Karpas-422 (cell line): ENCODE results near the gene COL24A1. TPM values are rescaled to one million over a fixed set of nuclear protein-coding genes. Genes with fewer than 3 reads are reported as not detected.

Experiments
- DNase-seq: peaks from one replicate; pipeline ENCODE4 v3.0.0-alpha.2; 2015
- H2AFZ ChIP-seq: fragments of 200-600 bp; sonication (generic); 2 replicates; pipeline ENCODE4 v1.6.1; 2014; ENCODE audit warnings: antibody characterized with exemption, low read length, mixed read lengths
- H3K27ac ChIP-seq: fragments of 200-600 bp; sonication (generic); 2 replicates; pipeline ENCODE4 v1.5.1; 2014; ENCODE audit warnings: mild to moderate bottlenecking, low read length, moderate library complexity
- H3K27me3 ChIP-seq: fragments of 200-600 bp; sonication (generic); 2 replicates; pipeline ENCODE4 v1.6.1; 2014; ENCODE audit warnings: low read length, mixed read lengths
- H3K36me3 ChIP-seq: fragments of 200-600 bp; sonication (generic); 2 replicates; pipeline ENCODE4 v1.6.1; 2014; ENCODE audit warnings: low read length, mixed read lengths; ENCODE audit not compliant: insufficient read depth
- H3K4me1 ChIP-seq: fragments of 200-600 bp; sonication (generic); 2 replicates; pipeline ENCODE4 v1.6.1; 2014; ENCODE audit warnings: mild to moderate bottlenecking, low read length, mixed read lengths
- H3K4me2 ChIP-seq: fragments of 200-600 bp; sonication (generic); 2 replicates; pipeline ENCODE4 v1.6.1; 2014; ENCODE audit warnings: low read length, low read depth, mild to moderate bottlenecking; ENCODE audit not compliant: poor library complexity, severe bottlenecking
- H3K4me3 ChIP-seq: fragments of 200-600 bp; sonication (generic); 2 replicates; pipeline ENCODE4 v1.5.1; 2014; ENCODE audit warnings: mild to moderate bottlenecking, antibody characterized with exemption, low read length, mixed read lengths
- H3K79me2 ChIP-seq: fragments of 200-600 bp; sonication (generic); 2 replicates; pipeline ENCODE4 v1.6.1; 2014; ENCODE audit warnings: mild to moderate bottlenecking, low read length, mixed read lengths
- H3K9ac ChIP-seq: fragments of 200-600 bp; sonication (generic); 2 replicates; pipeline ENCODE4 v1.6.0; 2014; ENCODE audit warnings: low read length
- H3K9me2 ChIP-seq: fragments of 200-600 bp; sonication (generic), shearing (Covaris generic); replicated peaks from 2 replicates; pipeline ENCODE4 v1.6.0; 2014; ENCODE audit warnings: mild to moderate bottlenecking, low read length, moderate library complexity; ENCODE audit not compliant: insufficient read depth
- H3K9me3 ChIP-seq: fragments of 300-700, 200-600 bp; sonication (generic); 2 replicates; pipeline ENCODE4 v1.6.1; 2014; ENCODE audit warnings: low read length, mixed read lengths
- H4K20me1 ChIP-seq: fragments of 200-600 bp; sonication (generic); 2 replicates; pipeline ENCODE4 v1.6.1; 2014; ENCODE audit warnings: mild to moderate bottlenecking, antibody characterized with exemption, low read length, low read depth; ENCODE audit not compliant: insufficient read depth
- total RNA-seq: library from RNA; depleted of rRNA; stranded (reverse); fragments of >200 nt; shearing (Covaris generic); gene quantifications from 2 replicates; pipeline ENCODE4 v1.2.3, GENCODE V29; 2014; ENCODE audit warnings: low replicate concordance

COL24A1 gene
- total RNA-seq, 1 experiment from 2014 or later: not detected

- Histone ChIP-seq H3K27ac (no peak overlapping the region), H3K79me2 (no peaks in the 10 kb centered on the region), H3K27me3 (no peaks in the 10 kb centered on the region), H3K36me3 (no peaks in the 10 kb centered on the region), H3K9me2 (no peaks in the 10 kb centered on the region), H4K20me1 (no peaks in the 10 kb centered on the region), H3K4me1 (no peaks in the 10 kb centered on the region), H2AFZ (no peak overlapping the region), H3K9ac (no peak overlapping the region), H3K4me3 (no peak overlapping the region), H3K9me3 (no peaks in the 10 kb centered on the region), H3K4me2 (no peak overlapping the region)
- no peak for DNase-seq
Observed at GRCh38 chr1:86149591-86149990, 7.0 kb downstream of the COL24A1 start.

- Histone ChIP-seq H3K9me2 (no peaks in the 10 kb centered on the region), H3K9me3 (no peaks in the 10 kb centered on the region), H3K27me3 (no peaks in the 10 kb centered on the region), H4K20me1 (no peaks in the 10 kb centered on the region), H3K4me2 (no peak overlapping the region), H3K9ac (no peak overlapping the region), H3K27ac (no peak overlapping the region), H2AFZ (no peak overlapping the region), H3K36me3 (no peaks in the 10 kb centered on the region), H3K79me2 (no peaks in the 10 kb centered on the region), H3K4me3 (no peak overlapping the region), H3K4me1 (no peaks in the 10 kb centered on the region)
- DNase-seq: no peak
Observed at GRCh38 chr1:86147755-86148154, 8.8 kb downstream of the COL24A1 start.

- Histone ChIP-seq H3K79me2 (no peaks in the 10 kb centered on the region), H3K9me2 (no peaks in the 10 kb centered on the region), H3K9me3 (no peaks in the 10 kb centered on the region), H3K4me2 (no peak overlapping the region), H3K4me1 (no peaks in the 10 kb centered on the region), H3K27me3 (no peaks in the 10 kb centered on the region), H3K9ac (no peak overlapping the region), H3K36me3 (no peaks in the 10 kb centered on the region), H3K27ac (no peak overlapping the region), H2AFZ (no peak overlapping the region), H4K20me1 (no peaks in the 10 kb centered on the region), H3K4me3 (no peak overlapping the region)
- no peak for DNase-seq
Observed at GRCh38 chr1:86146566-86146965, 10.0 kb downstream of the COL24A1 start.

- no peak overlapping the region for H3K9ac ChIP-seq
- no peaks in the 10 kb centered on the region for H3K79me2 ChIP-seq
- H4K20me1 ChIP-seq: no peaks in the 10 kb centered on the region
- H2AFZ ChIP-seq: no peak overlapping the region
- H3K4me1 ChIP-seq: no peaks in the 10 kb centered on the region; the same call in 1 of the 2 replicates
- H3K4me3 ChIP-seq: no peak overlapping the region
- H3K9me3 ChIP-seq: no peaks in the 10 kb centered on the region
- DNase-seq: no peak
- no peaks in the 10 kb centered on the region for H3K36me3 ChIP-seq
- no peaks in the 10 kb centered on the region for H3K27me3 ChIP-seq
- no peaks in the 10 kb centered on the region for H3K9me2 ChIP-seq
- no peak overlapping the region for H3K27ac ChIP-seq
- H3K4me2 ChIP-seq: no peak overlapping the region
Observed at GRCh38 chr1:86140281-86140880, 16.2 kb downstream of the COL24A1 start.

GRCh38 chr1:86138746-86139145 is 17.8 kb downstream of the COL24A1 start:
- no peaks in the 10 kb centered on the region for H3K79me2 ChIP-seq
- no peak overlapping the region for H3K4me3 ChIP-seq
- H3K36me3 ChIP-seq: no peaks in the 10 kb centered on the region
- no peak overlapping the region for H2AFZ ChIP-seq
- no peak overlapping the region for H3K27ac ChIP-seq
- no peaks in the 10 kb centered on the region for H3K27me3 ChIP-seq
- H4K20me1 ChIP-seq: no peaks in the 10 kb centered on the region
- H3K9me2 ChIP-seq: no peaks in the 10 kb centered on the region
- H3K9me3 ChIP-seq: no peaks in the 10 kb centered on the region
- no peak overlapping the region for H3K9ac ChIP-seq
- no peak overlapping the region for H3K4me2 ChIP-seq
- no peaks in the 10 kb centered on the region; the same call in 1 of the 2 replicates for H3K4me1 ChIP-seq
- no peak for DNase-seq

- H3K4me2 ChIP-seq: no peak overlapping the region
- no peak for DNase-seq
- no peaks in the 10 kb centered on the region for H3K9me3 ChIP-seq
- no peak overlapping the region for H2AFZ ChIP-seq
- H3K4me1 ChIP-seq: no peaks in the 10 kb centered on the region; the same call in 1 of the 2 replicates
- no peaks in the 10 kb centered on the region for H3K79me2 ChIP-seq
- no peak overlapping the region for H3K9ac ChIP-seq
- H4K20me1 ChIP-seq: no peaks in the 10 kb centered on the region
- H3K36me3 ChIP-seq: no peaks in the 10 kb centered on the region
- no peak overlapping the region for H3K4me3 ChIP-seq
- H3K27me3 ChIP-seq: no peaks in the 10 kb centered on the region
- H3K27ac ChIP-seq: no peak overlapping the region
- H3K9me2 ChIP-seq: no peaks in the 10 kb centered on the region
Observed at GRCh38 chr1:86137436-86137835, 19.1 kb downstream of the COL24A1 start.

- no peak for DNase-seq
- no peaks in the 10 kb centered on the region for H4K20me1 ChIP-seq
Observed at GRCh38 chr1:86119214-86119764, 37.3 kb downstream of the COL24A1 start.

GRCh38 chr1:86114816-86115400 is 41.7 kb downstream of the COL24A1 start:
- no peaks in the 10 kb centered on the region for H3K9me3 ChIP-seq
- no peaks in the 10 kb centered on the region for H3K36me3 ChIP-seq
- no peak overlapping the region for H3K27ac ChIP-seq
- H3K4me2 ChIP-seq: no peak overlapping the region
- no peaks in the 10 kb centered on the region for H4K20me1 ChIP-seq
- H3K9ac ChIP-seq: no peak overlapping the region
- H3K9me2 ChIP-seq: no peaks in the 10 kb centered on the region; the same call in 1 of the 2 replicates
- no peak overlapping the region for H3K4me3 ChIP-seq
- no peaks in the 10 kb centered on the region for H3K79me2 ChIP-seq
- no peaks in the 10 kb centered on the region for H3K27me3 ChIP-seq
- DNase-seq: no peak
- H3K4me1 ChIP-seq: no peaks in the 10 kb centered on the region
- no peak overlapping the region for H2AFZ ChIP-seq

More at GRCh38 chr1:86119214-86119764, 37.3 kb downstream of the COL24A1 start:
- H3K9me3 ChIP-seq: no peaks in the 10 kb centered on the region
- H3K9me2 ChIP-seq: no peaks in the 10 kb centered on the region; the same call in 1 of the 2 replicates
- H3K4me1 ChIP-seq: no peaks in the 10 kb centered on the region
- H3K79me2 ChIP-seq: no peaks in the 10 kb centered on the region
- H3K36me3 ChIP-seq: no peaks in the 10 kb centered on the region
- no peak overlapping the region for H2AFZ ChIP-seq
- H3K27me3 ChIP-seq: no peaks in the 10 kb centered on the region
- H3K4me3 ChIP-seq: no peak overlapping the region
- no peak overlapping the region for H3K9ac ChIP-seq
- H3K4me2 ChIP-seq: no peak overlapping the region
- H3K27ac ChIP-seq: no peak overlapping the region
